Lower leg skin (tissue), 3 donors: ENCODE results near the gene DMD.

Experiments used
- CTCF ChIP-seq, 3 donors: fragments of 450-650 bp; IDR thresholded peaks; one replicate each; pipeline ENCODE4 v1.5.1; 2016; ENCODE audit warnings: antibody characterized with exemption in 3 of 3, mild to moderate bottlenecking in 3 of 3, moderate library complexity in 2 of 3
- POLR2A ChIP-seq, 2 donors: fragments of 450-650 bp; IDR thresholded peaks; one replicate each; pipeline ENCODE4 v1.6.1; 2016 to 2017; ENCODE audit warnings: antibody characterized with exemption in 2 of 2, mild to moderate bottlenecking in 1 of 2, moderate library complexity in 1 of 2

DNA sequence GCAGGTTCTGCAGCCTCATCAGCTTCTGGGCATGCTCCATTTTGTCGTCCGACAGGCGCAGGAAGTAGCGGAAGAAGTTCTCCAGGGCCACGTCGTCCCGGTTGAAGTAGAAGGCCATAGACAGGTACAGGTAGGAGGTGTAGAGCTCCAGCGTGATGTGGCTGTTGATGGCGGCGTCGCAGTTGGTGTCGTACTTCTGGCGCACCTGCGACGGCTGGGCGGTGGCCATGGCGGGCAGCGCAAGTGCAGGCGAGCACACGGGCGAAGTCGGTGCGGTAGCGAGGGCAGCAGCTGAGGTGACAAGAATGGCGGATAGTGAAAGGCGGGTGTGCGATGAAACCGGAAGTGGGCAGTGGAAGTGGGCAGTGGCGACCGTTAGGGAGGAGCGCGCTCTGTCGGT is 2139.6 kb downstream of the DMD start, which contains the start of gene FTHL17:
- TF ChIP-seq CTCF (IDR thresholded peaks at IDR 0.05) = no peak
- TF ChIP-seq POLR2A (IDR thresholded peaks at IDR 0.05) = no peak
